ENCODE results near the gene NDUFS6.

Gene NDUFS6

DNA sequence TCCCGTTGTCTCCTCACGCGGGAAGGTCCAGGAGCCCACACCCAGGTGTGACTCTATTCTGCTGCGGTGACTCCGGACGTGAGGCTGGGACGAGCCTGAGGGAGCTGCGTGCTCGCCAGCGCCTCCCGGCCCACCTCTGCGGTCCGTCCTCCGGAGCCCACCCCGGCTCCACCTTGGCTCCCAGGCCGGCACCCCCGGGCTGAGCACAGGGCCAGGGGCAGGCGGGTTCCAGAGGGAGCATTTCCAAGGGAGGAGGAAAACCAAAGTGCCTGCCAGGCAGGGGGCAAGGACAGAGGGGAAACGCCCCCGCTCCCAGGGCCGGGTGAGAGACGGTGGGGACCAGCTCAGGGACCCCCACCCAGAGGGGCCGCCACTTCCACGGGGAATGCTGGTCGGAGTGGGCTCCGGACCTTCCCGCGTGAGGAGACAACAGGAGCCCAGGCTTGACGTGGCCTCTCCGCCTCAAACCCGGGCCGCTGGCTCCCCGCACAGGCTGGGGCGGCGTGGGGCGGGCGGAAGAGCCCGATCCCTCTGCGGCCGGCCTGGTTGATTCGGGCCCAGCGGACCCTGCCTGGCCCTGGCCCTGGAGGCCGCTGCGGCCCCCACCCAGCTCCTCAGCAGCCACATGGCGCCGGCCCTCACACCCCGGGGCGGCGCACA lies 55.5 kb downstream of the NDUFS6 start:
- no peak for DNase-seq

GRCh38 chr5:1857256-1857600 lies 56.0 kb downstream of the NDUFS6 start:
- no peak for DNase-seq

GRCh38 chr5:1858436-1858835 lies 57.2 kb downstream of the NDUFS6 start:
- no peak for DNase-seq

GRCh38 chr5:1859099-1859498 lies 57.9 kb downstream of the NDUFS6 start:
- no peak for DNase-seq

GRCh38 chr5:1860021-1860610 lies 58.9 kb downstream of the NDUFS6 start:
- DNase-seq: no peak

DNA sequence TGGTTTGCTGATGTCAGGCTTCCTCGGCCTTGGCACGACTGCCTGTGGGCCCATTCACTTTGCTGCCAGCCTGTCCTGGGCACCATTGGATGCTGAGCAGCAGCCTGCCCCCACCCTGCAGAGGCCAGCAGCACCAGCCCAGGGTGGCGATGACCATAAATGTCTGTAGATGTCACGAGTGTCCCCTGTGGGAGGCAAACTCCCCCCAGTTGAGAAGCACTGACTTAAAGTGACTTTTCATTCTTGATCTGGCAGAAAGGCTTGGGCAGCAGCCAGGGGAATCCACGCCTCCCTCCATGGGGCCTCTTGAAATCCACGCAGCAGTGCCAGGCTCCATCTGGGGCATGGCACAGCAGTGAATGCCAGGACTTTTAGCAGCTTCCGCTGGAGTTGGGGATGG lies 59.7 kb downstream of the NDUFS6 start:
- DNase-seq: no peak

- DNase-seq: peak in 1 of 2 experiments; percentile 56
Observed at GRCh38 chr5:1864896-1865440, 63.8 kb downstream of the NDUFS6 start.

- peak in 1 of 2 experiments; percentile 56 for DNase-seq
Observed at GRCh38 chr5:1865486-1865885, 64.3 kb downstream of the NDUFS6 start.

Measured in NCI-H524 (cell line).